NCI-H2029 (cell line): ENCODE measurements around the gene ZWINT.

Experiments used
- DNase-seq: peaks from one replicate; lab custom pipeline; 2025; lab: John Stamatoyannopoulos, UW

ZWINT gene

GRCh38 chr10:56360967-56361612 lies at the start of gene ZWINT:
TSS of gene ZWINT (minus strand) at chr10:56361259. CDS start at chr10:56361236, 23 bp downstream.
- peak; percentile 87 for DNase-seq

DNA sequence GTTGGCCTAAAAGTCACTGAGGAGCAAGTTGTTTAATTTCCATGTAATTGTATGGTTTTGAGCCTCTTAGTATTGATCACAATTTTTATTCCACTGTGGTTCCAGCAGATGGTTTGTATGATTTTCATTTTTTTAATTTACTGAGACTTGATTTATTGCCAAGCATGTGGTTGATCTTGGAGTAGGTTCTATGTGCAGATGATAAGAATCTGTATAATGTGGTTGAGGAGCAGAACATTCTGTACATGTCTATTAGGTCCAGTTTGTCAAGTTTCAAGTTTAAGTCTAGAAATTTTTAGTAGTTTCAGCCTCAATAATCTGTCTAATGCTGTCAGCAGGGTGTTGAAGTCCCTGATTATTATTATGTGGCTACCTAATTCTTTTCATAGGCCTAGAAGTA lies 22.7 kb upstream of the ZWINT start:
- no peak for DNase-seq

DNA sequence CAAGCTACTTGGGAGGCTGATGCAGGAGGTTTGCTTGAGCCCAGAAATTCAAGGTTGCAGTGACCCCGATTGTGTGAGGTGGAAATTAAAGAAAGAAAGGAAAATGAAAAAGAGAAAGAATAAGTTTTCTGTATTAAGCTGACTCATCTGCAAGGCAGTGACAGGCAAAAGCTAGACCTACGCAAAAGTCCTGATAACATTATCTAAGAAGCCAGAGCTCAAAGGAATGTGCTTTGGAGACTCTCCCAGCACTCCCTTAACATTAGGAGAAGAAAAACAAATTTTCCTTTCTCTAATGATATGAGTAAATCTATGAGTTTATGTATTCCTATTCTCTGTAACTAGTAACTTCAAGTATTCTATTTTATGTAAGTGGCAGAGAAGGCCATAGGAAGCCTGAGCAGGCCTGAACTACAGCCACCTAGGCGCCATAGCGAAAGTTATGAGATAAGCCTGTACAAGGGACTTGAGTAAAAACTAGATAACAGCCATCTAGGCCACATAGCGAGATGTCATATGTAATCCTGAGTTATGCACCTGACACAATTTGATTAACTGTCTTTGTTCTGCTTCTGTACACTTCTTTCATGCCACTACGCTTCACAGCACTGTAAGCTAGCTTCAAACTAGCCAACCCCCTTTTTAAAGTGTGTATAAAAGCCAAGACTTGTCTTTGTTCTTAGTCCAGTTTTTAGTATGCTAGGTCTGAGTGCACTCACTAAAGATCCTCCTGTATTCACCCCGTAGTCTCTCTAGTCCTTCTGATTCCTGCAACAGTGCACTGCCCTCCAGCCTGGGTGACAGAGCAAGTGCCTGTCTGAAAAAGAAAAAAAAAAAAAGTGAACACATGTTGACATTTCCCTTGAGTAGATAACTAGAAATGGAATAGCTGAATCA lies 9.4 kb upstream of the ZWINT start:
- DNase-seq, result no peak

- no peak for DNase-seq
Observed at GRCh38 chr10:56360583-56360966, 484 bp downstream of the ZWINT start.

GRCh38 chr10:56359837-56360236 lies 1.2 kb downstream of the ZWINT start:
- no peak for DNase-seq

DNA sequence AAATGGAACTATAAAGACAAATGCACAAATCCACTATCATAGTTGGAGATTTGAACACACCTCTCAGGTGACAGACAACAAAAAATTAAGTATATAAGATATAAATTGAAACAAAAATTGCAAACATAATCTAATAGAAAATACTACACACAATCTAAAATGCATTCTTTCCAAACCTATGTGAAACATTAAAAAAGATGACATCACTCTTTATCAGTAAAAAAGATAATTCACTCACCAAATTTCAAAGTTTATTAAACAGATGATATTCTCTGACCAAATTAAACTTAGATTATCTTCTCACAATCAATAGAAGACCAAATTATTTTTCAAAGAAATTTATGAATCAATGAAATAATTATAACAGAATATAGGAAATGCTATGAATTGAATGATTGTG lies 4.0 kb downstream of the ZWINT start:
- no peak for DNase-seq

DNA sequence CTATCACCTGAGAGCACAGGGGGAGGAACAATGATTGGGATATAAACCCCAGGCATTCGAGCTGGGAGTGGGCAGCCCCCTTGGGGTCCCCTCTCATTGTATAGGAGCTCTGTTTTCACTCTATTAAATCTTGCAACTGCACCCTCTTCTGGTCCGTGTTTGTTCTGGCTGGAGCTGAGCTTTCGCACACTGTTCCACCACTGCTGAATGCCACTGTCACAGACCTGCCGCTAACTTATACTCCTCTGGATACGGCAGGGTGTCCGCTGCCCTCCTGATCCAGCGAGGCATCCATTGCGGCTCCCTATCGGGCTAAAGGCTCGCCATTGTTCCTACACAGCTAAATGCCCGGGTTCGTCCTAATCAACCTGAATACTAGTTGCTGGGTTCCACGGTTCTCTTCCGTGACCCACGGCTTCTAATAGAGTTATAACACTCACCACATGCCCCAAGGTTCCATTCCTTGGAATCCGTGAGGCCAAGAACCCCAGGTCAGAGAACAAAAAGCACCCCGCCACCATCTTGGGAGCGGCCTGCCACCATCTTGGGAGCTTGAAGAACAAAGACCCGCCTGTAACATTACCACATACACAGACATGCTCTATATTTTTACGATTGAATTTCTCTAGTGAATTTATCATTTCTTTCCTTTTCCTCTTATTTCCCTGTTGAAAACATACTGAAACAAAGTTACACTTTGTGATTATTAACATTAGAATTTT lies 9.0 kb downstream of the ZWINT start:
- no peak for DNase-seq

GRCh38 chr10:56349611-56350010 lies 11.4 kb downstream of the ZWINT start:
- no peak for DNase-seq

GRCh38 chr10:56348101-56348500 lies 13.0 kb downstream of the ZWINT start:
- DNase-seq, result no peak

DNA sequence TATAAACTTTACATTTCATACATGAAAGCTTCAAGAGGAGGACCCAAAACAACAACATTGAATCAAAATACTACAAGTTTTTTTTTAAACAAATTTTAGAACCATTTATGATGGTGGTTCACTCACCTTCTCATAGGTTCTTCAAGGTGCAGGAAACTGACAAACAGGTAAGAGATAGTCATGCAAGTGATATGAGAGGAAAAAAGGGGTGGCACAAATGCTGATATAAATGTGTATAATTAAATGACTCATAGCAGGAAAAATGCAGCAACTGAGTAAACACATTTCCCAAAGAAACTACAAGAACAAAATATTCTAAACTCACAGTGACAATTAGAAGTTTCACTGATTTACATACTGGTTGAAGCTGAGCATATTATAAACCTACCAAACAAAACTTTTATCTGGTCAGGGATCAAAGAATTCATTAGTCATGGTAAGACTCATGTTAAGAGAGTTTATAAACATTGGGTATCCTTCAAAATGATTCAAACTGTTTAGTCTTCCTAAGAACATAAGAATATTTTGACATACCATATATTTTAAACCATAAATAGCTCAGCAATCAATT lies 14.1 kb downstream of the ZWINT start:
- DNase-seq, result no peak

GRCh38 chr10:56341612-56342011 lies 19.4 kb downstream of the ZWINT start:
- DNase-seq, result no peak

DNA sequence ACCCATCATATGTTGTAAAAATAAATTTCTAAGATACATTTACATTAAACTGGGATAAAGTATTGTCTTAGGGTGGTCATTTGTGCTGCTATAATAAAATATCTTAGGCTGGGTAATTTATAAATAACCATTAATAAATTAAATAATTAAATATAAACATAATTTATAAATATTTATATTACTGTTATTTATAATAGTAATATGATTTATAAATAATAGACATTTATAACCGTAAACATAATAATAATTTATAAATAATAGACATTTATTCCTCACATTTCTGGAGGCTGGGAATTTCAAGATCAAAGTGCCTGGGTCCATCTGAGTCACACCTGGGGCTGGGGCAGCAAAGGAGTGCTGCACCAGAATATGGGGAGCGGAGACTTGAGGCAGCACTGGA lies 31.1 kb downstream of the ZWINT start:
- no peak for DNase-seq

DNA sequence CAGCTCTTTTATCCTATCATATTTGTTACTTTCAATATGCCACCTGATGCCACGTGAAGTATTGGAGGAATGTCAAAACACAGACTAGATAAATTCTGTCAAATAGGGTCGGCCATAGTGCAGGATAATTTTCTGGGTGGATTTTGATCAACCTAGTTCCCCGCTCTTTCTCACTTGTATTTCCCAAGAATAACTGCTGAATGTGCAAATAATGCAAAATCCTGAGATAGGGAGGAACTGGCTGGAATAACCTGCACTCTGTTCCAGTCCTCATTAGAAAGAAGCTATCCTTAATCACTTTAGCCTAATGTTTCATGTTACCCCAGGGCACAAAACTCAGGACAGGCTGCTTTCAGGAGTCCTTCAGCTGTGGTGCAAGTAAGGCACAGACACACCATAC lies 33.9 kb downstream of the ZWINT start:
- DNase-seq, result no peak

GRCh38 chr10:56319386-56319785 lies 41.7 kb downstream of the ZWINT start:
- no peak for DNase-seq

- DNase-seq, result no peak
Observed at GRCh38 chr10:56318816-56319215, 42.2 kb downstream of the ZWINT start.

GRCh38 chr10:56317603-56318002 lies 43.5 kb downstream of the ZWINT start:
- no peak for DNase-seq

- no peak for DNase-seq
Observed at GRCh38 chr10:56316603-56317002, 44.5 kb downstream of the ZWINT start.
